K562 (cell line): ENCODE results near the gene MRPL55. TPM values are rescaled to one million over a fixed set of nuclear protein-coding genes. Genes with fewer than 3 reads are reported as not detected.

ENCODE experiments used
- ATAC-seq: fragments of 200-7000 bp; cut with Tn5 transposase; 3 replicates; pipeline ENCODE4 v1.9.1; 2020; ENCODE audit warnings: moderate library complexity
- BruUV-seq: library from RNA; stranded (reverse); fragments of 400-500 nt; replicated peaks from 2 replicates; lab custom pipeline; 2021; lab: Mats Ljungman, UMichigan
- CTCF ChIA-PET: fragments of 300-600 bp; formaldehyde crosslinking; extraction: SDS; loops from one replicate; lab custom pipeline; 2021; ENCODE audit warnings: low intra/inter-chr PET ratio; lab: Yijun Ruan, JAX
- POLR2A ChIA-PET: fragments of 300-600, 350-650 bp; sonication (Branson Sonifier 250); formaldehyde crosslinking; extraction: SDS; loops from one replicate; lab custom pipeline; 2021; ENCODE audit warnings: antibody characterized with exemption, inconsistent platforms; lab: Yijun Ruan, JAX
- DNase-seq, 4 experiments: peaks; one replicate each; pipeline versions ENCODE4 v3.0.0 to v3.0.0-alpha.2; 2011 to 2018; ENCODE audit warnings: low spot score in 3 of 4, mixed read lengths in 3 of 4; ENCODE audit errors: extremely low read depth in 1 of 4
- FAIRE-seq: peaks from 2 replicates; lab custom pipeline; 2011; peaks lifted over from hg19 to GRCh38; lab: Jason Lieb, UNC
- H2AFZ ChIP-seq: 2 replicates; pipeline ENCODE4 v1.6.0; 2011; ENCODE audit warnings: low read depth, low read length, control low read depth, inconsistent platforms
- H3K27ac ChIP-seq: fragments of 200-600 bp; 3 replicates; pipeline ENCODE4 v1.8.0; 2011; ENCODE audit warnings: low read depth, mild to moderate bottlenecking, control low read depth, inconsistent platforms, low read length, moderate library complexity, mixed read lengths; ENCODE audit errors: extremely low read depth
- H3K27me3 ChIP-seq, 2 experiments: fragments of 300-600 bp in 1 of 2; 2 replicates in 1 of 2; 3 replicates in 1 of 2; pipeline versions ENCODE4 v1.6.0 to v1.8.0; 2011; ENCODE audit warnings: inconsistent platforms in 2 of 2, low read length in 2 of 2, mild to moderate bottlenecking in 1 of 2, mixed read lengths in 1 of 2, moderate library complexity in 1 of 2; ENCODE audit not compliant: control insufficient read depth in 2 of 2, insufficient read depth in 2 of 2
- H3K36me3 ChIP-seq: fragments of 300-600 bp; 3 replicates; pipeline ENCODE4 v1.8.0; 2011; ENCODE audit warnings: mild to moderate bottlenecking, low read length, inconsistent platforms; ENCODE audit not compliant: control insufficient read depth, insufficient read depth
- H3K4me1 ChIP-seq, 2 experiments: fragments of 200-600 bp in 1 of 2; replicated peaks in 1 of 2; 2 replicates in 1 of 2; 3 replicates in 1 of 2; pipeline versions ENCODE4 v1.5.1 to v1.8.0; 2011; ENCODE audit warnings: inconsistent platforms in 2 of 2, low read length in 2 of 2, mild to moderate bottlenecking in 1 of 2, mixed read lengths in 1 of 2, moderate library complexity in 1 of 2; ENCODE audit not compliant: control insufficient read depth in 2 of 2, insufficient read depth in 2 of 2
- H3K4me2 ChIP-seq: 2 replicates; pipeline ENCODE4 v1.6.1; 2011; ENCODE audit warnings: low read length, control low read depth, inconsistent platforms, mixed read lengths; ENCODE audit not compliant: insufficient read depth
- H3K4me3 ChIP-seq: fragments of 200-600 bp; sonication (generic), shearing (Covaris generic); 2 replicates; pipeline ENCODE4 v1.5.1; 2016; ENCODE audit warnings: control low read depth, inconsistent platforms
- H3K79me2 ChIP-seq: fragments of 200-600 bp; 3 replicates; pipeline ENCODE4 v1.8.0; 2011; ENCODE audit warnings: low read length, inconsistent platforms; ENCODE audit not compliant: control insufficient read depth, insufficient read depth
- H3K9ac ChIP-seq, 2 experiments: 2 replicates each; pipeline versions ENCODE4 v1.6.0 to v1.6.1; 2011; ENCODE audit warnings: low read depth in 2 of 2, low read length in 2 of 2, control low read depth in 1 of 2, inconsistent platforms in 1 of 2, mild to moderate bottlenecking in 1 of 2, mixed read lengths in 1 of 2; ENCODE audit not compliant: insufficient read depth in 1 of 2
- H3K9me1 ChIP-seq: one replicate; pipeline ENCODE4 v1.6.0; 2011; ENCODE audit warnings: inconsistent platforms, mild to moderate bottlenecking, low read length, moderate library complexity; ENCODE audit not compliant: control insufficient read depth, insufficient read depth
- H3K9me3 ChIP-seq: replicated peaks from 2 replicates; pipeline ENCODE4 v1.5.1; 2011; ENCODE audit warnings: low read depth, low read length, inconsistent platforms; ENCODE audit not compliant: control insufficient read depth, insufficient read depth
- H4K20me1 ChIP-seq: replicated peaks from 2 replicates; pipeline ENCODE4 v1.6.1; 2011; ENCODE audit warnings: low read length, inconsistent platforms, mixed read lengths; ENCODE audit not compliant: control insufficient read depth, insufficient read depth
- ARID1B ChIP-seq: fragments of 450-650 bp; IDR thresholded peaks from 2 replicates; pipeline ENCODE4 v1.6.1; 2016; ENCODE audit warnings: antibody characterized with exemption, mild to moderate bottlenecking, inconsistent platforms
- ARNT ChIP-seq, 2 experiments: fragments of 450-650 bp; IDR thresholded peaks; 2 replicates each; pipeline ENCODE4 v1.6.1; 2016; ENCODE audit warnings: mild to moderate bottlenecking in 1 of 2
- CBFA2T3 ChIP-seq: fragments of 450-650 bp; IDR thresholded peaks from 2 replicates; pipeline ENCODE4 v1.6.1; 2017
- CSDE1 ChIP-seq, 2 experiments: fragments of 450-650 bp; IDR thresholded peaks; 2 replicates each; pipeline ENCODE4 v1.6.1; 2016; ENCODE audit warnings: mild to moderate bottlenecking in 1 of 2
- HDGF ChIP-seq: fragments of 450-650 bp; IDR thresholded peaks from 2 replicates; pipeline ENCODE4 v1.6.1; 2016
- HNRNPL ChIP-seq: fragments of 200-400 bp; formaldehyde crosslinking; IDR thresholded peaks from 2 replicates; pipeline ENCODE4 v1.6.1; 2017; ENCODE audit warnings: low read depth, mild to moderate bottlenecking, low read length
- MAFF ChIP-seq: IDR thresholded peaks from 2 replicates; pipeline ENCODE4 v1.6.1; 2012; ENCODE audit warnings: low read length, improper control_type of control experiment
- TCFL5 ChIP-seq: fragments of 250-450 bp; sonication (Bioruptor Pico); conservative IDR thresholded peaks from 2 replicates; pipeline ENCODE4 v1.6.1; 2021; ENCODE audit warnings: mild to moderate bottlenecking, moderate library complexity, matching md5 sums
- THRAP3 ChIP-seq: fragments of 450-650 bp; IDR thresholded peaks from 2 replicates; pipeline ENCODE4 v1.6.1; 2016; ENCODE audit warnings: mild to moderate bottlenecking, inconsistent platforms, borderline replicate concordance
- ZNF24 ChIP-seq: fragments of 450-650 bp; IDR thresholded peaks from 2 replicates; pipeline ENCODE4 v1.6.1; 2016
- ZSCAN32 ChIP-seq: fragments of 450-650 bp; formaldehyde crosslinking; IDR thresholded peaks from 2 replicates; pipeline ENCODE4 v1.4.0; 2020; ENCODE audit warnings: mild to moderate bottlenecking, moderate library complexity
- WGBS: fragments of 100-300 bp; shearing (Covaris generic); methylation state at CpG from one replicate; pipeline ENCODE4 v1.1.6; 2016; ENCODE audit warnings: low coverage, mixed read lengths; ENCODE audit not compliant: insufficient coverage; ENCODE audit errors: missing lambda C conversion rate; 5-methylcytosine and 5-hydroxymethylcytosine counted together
- in situ Hi-C: fragments of 300-500 bp; cut with MboI; formaldehyde crosslinking; loops from 4 replicates; pipeline ENCODE4 v1.15.0; 2018; ENCODE audit warnings: inconsistent platforms, mixed read lengths
- intact Hi-C: fragments of 100-400 bp; cut with micrococcal nuclease; formaldehyde crosslinking; loops from 2 replicates; pipeline ENCODE4 v1.14.2; 2022
- polyA plus RNA-seq, 8 experiments: library from polyadenylated mRNA; depleted of rRNA in 4 of 8; stranded (reverse) in 5 of 8; unstranded in 3 of 8; fragments of >200 nt; fragmentation: Nextera tagmentation in 2 of 8; fragmentation: Illumina TruSeq in 1 of 8; extraction: Ambion mirVana in 2 of 8; extraction: Trizol in 1 of 8; gene quantifications; 2 replicates each; pipeline versions ENCODE4 v1.2.1 to v1.2.3, GENCODE V29; 2011 to 2014; ENCODE audit warnings: inconsistent platforms in 1 of 8, missing spikeins in 1 of 8
- total RNA-seq, 7 experiments: library from RNA; depleted of rRNA in 6 of 7; stranded (reverse); fragments of >200 nt in 6 of 7; fragmentation: Illumina TruSeq in 2 of 7; extraction: Trizol in 2 of 7; gene quantifications; 2 replicates each; pipeline versions ENCODE4 v1.2.1 to v1.2.3, GENCODE V29; 2011 to 2021; ENCODE audit warnings: low replicate concordance in 1 of 7

Gene MRPL55
- total and polyA plus RNA-seq, 9 of the 15 experiments (the other 6 are each of a cell fraction or from before 2014, with no cell fraction given) = 34.9 to 228 (median 81.0) TPM

DNA sequence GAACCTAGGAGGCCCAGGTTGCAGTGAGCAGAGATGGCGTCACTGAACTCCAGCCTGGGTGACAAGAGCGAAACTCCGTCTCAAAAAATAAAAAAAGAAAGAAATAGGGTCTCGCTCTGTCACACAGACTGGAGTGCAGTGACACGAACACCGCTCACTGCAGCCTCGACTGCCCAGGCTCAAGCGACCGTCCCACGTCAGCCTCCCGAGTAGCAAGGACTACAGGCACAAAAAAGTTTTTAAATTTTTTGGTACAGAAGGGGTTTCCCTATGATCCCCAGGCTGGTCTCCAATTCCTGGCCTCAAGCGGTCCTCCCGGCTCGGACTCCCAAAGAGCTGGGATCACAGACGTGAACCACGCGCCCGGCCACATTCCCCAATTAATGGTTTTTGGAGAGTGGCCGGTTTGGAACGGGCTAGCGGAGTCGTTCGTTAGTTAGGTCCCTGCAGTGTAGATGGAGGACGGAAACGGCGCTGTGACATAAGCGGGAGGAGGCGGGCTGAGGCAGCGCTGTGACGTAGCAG lies 30.4 kb upstream of the MRPL55 start (continued):
- TF ChIP-seq ARNT (IDR thresholded peaks at IDR 0.05) (no peak), ZNF24 (0 out of 2 replicates have a peak, but pooled peaks have one; percentile 20), THRAP3 (0 out of 2 replicates have a peak, but pooled peaks have one; percentile 68), ZSCAN32 (peak; percentile 13; the same call in 1 of the 2 replicates), CSDE1 (IDR thresholded peaks at IDR 0.05) (0 out of 4 replicates have a peak, but pooled peaks of 1 of the 2 experiments have one; percentile 17), ARID1B (peak; percentile 46; the same call in 1 of the 2 replicates)

DNA sequence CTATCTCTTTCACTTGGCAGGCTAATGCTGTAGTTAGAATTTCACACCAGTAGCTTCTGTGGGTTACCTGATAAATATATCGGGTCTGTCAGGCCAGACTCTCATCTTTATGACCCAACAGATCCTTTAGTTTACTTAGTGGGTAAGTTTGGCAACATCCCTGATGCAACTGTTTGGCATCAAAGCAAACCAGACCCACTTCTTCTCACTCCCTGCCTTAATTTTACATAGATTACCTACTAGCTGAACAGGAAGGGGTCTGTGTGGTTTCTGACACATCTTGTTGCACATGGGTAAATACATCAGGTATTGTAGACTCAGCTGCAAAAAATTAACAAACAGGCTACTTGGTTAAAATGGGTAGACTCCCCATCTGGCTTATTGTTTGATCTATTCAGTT lies 27.8 kb upstream of the MRPL55 start:
- no peaks in the 10 kb centered on the region for H3K9me1 ChIP-seq
- no peak overlapping the region for H3K27ac ChIP-seq
- intact Hi-C loops (no loop called here), in situ Hi-C loops (loop anchor here (5.0 kb wide), 1 partner anchor 370 kb away; no protein-coding TSS in a partner anchor)
- ATAC-seq = no peak
- no TSS peak for BruUV-seq
- peaks cover 18% of the 10 kb centered on the region for H3K79me2 ChIP-seq
- peaks cover 14% of the 10 kb centered on the region for H4K20me1 ChIP-seq
- H3K27me3 ChIP-seq = no peaks in the 10 kb centered on the region
- no peak overlapping the region for H3K4me3 ChIP-seq
- H3K9me3 ChIP-seq = no peaks in the 10 kb centered on the region
- no peak for DNase-seq
- no peak overlapping the region for H3K9ac ChIP-seq
- no peak overlapping the region for H3K4me2 ChIP-seq
- H3K36me3 ChIP-seq = peaks cover 7% of the 10 kb centered on the region; the same call in 1 of the 3 replicates
- H3K4me1 ChIP-seq = peaks cover 19 to 33% of the 10 kb centered on the region in 2 experiments; a peak in 4 of 5 replicates
- no peak for FAIRE-seq
- ChIA-PET CTCF (no interaction called here), POLR2A (interaction anchor here (0.9 to 1.6 kb wide), 2 partner anchors 12 to 37 kb away, joined by 3 to 4 read pairs; no protein-coding TSS in a partner anchor)
- 0 out of 2 replicates have a peak overlapping the region, but pooled peaks have one; percentile 14 for H2AFZ ChIP-seq
- 8% methylated on average over 1 of the region's 1 CpG for WGBS
- TF ChIP-seq CBFA2T3 (peak; percentile 28), HNRNPL (no peak), MAFF (no peak), HDGF (no peak), TCFL5 (CRISPR knock-in tag) (no peak)
